ENCODE data around the gene IPO11. TPM values are rescaled to one million over a fixed set of nuclear protein-coding genes. Genes with fewer than 3 reads are reported as not detected.

IPO11 gene
- total and polyA plus RNA-seq, 8 donors, result 27.0 to 42.6 (median 37.7) TPM

DNA sequence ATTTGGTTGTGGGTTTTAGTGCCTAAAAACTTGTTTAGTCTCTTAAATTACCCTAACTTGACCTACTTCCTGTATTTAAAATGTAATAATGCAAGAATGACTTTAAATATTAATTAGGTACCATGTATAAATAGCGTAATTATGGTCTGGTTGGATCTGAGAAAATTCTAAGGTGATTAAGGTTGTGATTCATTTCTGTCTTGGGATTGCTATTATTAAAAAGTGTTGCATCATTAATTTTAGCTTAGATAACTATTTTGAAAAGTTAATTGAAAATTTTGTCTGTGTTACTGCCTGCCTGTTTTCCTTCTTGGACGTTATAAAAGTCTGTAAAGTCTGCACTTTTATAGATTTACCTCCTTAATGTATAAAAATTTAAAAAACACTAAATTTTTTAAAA lies 177.8 kb downstream of the IPO11 start:
- DNase-seq (no peak), ATAC-seq (no peak)
- H3K27me3 ChIP-seq, result no peaks in the 10 kb centered on the region
- intact Hi-C loops (cut with DNase I), result no loop called here
- TF ChIP-seq, protein P1, sequence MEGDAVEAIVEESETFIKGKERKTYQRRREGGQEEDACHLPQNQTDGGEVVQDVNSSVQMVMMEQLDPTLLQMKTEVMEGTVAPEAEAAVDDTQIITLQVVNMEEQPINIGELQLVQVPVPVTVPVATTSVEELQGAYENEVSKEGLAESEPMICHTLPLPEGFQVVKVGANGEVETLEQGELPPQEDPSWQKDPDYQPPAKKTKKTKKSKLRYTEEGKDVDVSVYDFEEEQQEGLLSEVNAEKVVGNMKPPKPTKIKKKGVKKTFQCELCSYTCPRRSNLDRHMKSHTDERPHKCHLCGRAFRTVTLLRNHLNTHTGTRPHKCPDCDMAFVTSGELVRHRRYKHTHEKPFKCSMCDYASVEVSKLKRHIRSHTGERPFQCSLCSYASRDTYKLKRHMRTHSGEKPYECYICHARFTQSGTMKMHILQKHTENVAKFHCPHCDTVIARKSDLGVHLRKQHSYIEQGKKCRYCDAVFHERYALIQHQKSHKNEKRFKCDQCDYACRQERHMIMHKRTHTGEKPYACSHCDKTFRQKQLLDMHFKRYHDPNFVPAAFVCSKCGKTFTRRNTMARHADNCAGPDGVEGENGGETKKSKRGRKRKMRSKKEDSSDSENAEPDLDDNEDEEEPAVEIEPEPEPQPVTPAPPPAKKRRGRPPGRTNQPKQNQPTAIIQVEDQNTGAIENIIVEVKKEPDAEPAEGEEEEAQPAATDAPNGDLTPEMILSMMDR (IDR thresholded peaks at IDR 0.05), result no peak
- H3K27ac ChIP-seq, result no peak overlapping the region
- H3K4me1 ChIP-seq, result peaks cover 0 to 2% of the 10 kb centered on the region in 2 donors
- H3K4me3 ChIP-seq, result no peak overlapping the region
- no peaks in the 10 kb centered on the region for H3K9me3 ChIP-seq
- peaks cover 0 to 12% of the 10 kb centered on the region in 2 donors for H3K36me3 ChIP-seq

DNA sequence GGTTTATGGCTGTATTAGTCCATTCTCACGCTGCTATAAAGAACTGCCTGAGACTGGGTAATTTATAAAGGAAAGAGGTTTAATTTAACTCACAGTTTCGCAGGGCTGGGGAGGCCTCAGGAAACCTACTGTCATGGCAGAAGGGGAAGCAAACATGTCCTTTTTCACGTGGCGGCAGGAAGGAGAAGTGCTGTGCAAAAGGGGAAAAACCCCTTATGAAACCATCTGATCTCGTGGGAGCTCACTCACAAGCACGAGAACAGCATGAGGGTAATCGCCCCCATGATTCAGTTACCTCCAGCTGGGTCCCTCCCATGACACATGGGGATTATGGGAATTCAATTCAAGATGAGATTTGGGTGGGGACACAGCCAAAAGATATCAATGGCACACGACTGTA lies 180.0 kb downstream of the IPO11 start:
- H3K9me3 ChIP-seq, result no peaks in the 10 kb centered on the region
- ATAC-seq, result no peak
- no peak overlapping the region for H3K4me3 ChIP-seq
- peaks cover 0 to 12% of the 10 kb centered on the region in 2 donors for H3K36me3 ChIP-seq
- peak in 1 of 4 donors; percentile 37 for DNase-seq
- H3K27me3 ChIP-seq, result no peaks in the 10 kb centered on the region
- H3K27ac ChIP-seq, result peak overlapping the region in 1 of 2 donors; percentile 64
- H3K4me1 ChIP-seq, result no peaks in the 10 kb centered on the region
- TF ChIP-seq, protein P1 (IDR thresholded peaks at IDR 0.05), result no peak
- intact Hi-C loops (cut with DNase I), result no loop called here

DNA sequence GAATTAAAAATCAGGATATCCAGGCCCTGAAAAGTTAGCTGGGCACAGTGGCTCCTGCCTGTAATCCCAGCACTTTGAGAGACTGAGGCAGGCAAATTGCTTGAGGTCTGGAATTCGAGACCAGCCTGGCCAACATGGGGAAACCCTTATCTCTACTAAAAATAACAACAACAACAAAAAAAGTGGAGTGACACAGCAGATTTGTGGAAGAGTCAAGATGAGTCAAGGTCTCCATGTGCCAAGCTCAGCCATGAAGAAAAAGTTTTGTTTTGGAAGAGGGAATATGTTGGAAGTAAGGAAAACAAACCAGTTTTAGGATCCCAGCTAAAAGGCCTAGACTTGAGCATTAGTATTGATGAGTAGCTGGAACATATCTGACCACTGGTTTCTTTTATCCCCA lies 180.8 kb downstream of the IPO11 start:
- Histone ChIP-seq H3K27me3 (no peaks in the 10 kb centered on the region), H3K4me3 (no peak overlapping the region), H3K27ac (peak overlapping the region in 1 of 2 donors; percentile 64), H3K4me1 (no peaks in the 10 kb centered on the region), H3K36me3 (peaks cover 0 to 12% of the 10 kb centered on the region in 2 donors), H3K9me3 (no peaks in the 10 kb centered on the region)
- DNase-seq (no peak), ATAC-seq (no peak)
- intact Hi-C loops (cut with DNase I), result no loop called here
- TF ChIP-seq, protein P1 (IDR thresholded peaks at IDR 0.05), result no peak

DNA sequence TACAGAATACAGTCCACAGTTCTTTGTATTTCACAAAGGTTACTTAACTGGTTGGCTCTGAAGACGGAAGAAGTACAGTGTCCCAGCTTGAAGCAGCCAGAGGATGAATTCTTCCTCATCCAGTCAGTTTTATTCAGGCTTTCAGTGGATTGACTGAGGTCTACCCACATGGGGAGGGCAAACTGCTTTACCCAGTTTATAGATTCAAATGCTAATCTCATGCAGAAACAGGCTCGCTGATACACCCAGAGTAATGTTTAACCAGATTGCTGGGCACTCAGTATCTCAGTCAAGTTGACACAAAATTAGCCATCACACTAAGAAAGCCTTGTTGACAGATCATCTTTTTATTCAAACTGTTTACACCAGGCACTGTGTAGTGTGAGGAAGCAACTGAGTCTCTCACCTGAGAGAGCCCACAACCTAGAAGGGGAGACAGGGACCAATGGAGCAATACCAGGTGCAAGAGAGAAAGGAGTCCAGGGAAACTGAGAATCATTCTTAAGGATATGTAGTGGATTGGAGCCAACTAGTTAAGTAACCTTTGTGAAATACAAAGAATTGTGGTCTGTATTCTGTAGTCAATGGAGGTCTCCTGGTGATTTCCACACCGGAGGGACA lies 181.9 kb downstream of the IPO11 start:
- Histone ChIP-seq H3K4me3 (no peak overlapping the region), H3K27ac (no peak overlapping the region), H3K4me1 (no peaks in the 10 kb centered on the region), H3K36me3 (peaks cover 0 to 12% of the 10 kb centered on the region in 2 donors), H3K9me3 (no peaks in the 10 kb centered on the region), H3K27me3 (no peaks in the 10 kb centered on the region)
- intact Hi-C loops (cut with DNase I), result no loop called here
- DNase-seq, result no peak
- ATAC-seq, result no peak
- TF ChIP-seq, protein P1 (IDR thresholded peaks at IDR 0.05), result no peak

DNA sequence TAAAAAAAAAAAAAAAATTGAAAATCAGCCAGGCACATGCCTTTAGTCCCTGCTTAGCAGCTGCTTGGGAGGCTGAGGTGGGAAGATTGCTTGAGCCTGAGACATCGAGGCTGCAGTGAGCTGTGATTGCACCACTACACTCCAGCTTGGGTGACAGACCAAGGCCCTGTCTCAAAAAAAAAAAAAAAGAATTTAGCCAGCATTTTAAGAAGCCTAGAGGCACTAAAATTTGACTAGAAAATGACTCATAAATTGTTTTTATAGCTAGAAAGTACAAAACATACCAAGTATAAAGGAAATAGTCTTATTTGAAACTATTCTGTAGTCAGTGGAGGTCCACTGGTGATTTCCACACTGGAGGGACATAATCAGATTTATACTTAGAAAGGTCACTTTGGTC lies 183.5 kb downstream of the IPO11 start:
- TF ChIP-seq, protein P1 (IDR thresholded peaks at IDR 0.05), result no peak
- H3K4me1 ChIP-seq, result no peaks in the 10 kb centered on the region
- peaks cover 0 to 12% of the 10 kb centered on the region in 2 donors for H3K36me3 ChIP-seq
- no peak overlapping the region for H3K4me3 ChIP-seq
- H3K27ac ChIP-seq, result no peak overlapping the region
- no peaks in the 10 kb centered on the region for H3K9me3 ChIP-seq
- DNase-seq (no peak), ATAC-seq (no peak)
- intact Hi-C loops (cut with DNase I), result no loop called here
- H3K27me3 ChIP-seq, result no peaks in the 10 kb centered on the region

Data from left lung (tissue), 10 donors.